GM19455 (cell line): ENCODE data around the gene ZDHHC11.
"Not testable (repeated sequence)": the region's sequence is repeated elsewhere in the genome, so short reads cannot be mapped to it uniquely, and the experiment has no call there.

Experiments
- ATAC-seq: cut with Tn5 transposase; IDR thresholded peaks from one replicate; pipeline ENCODE4 v1.9.1; 2021; ENCODE audit not compliant: unreplicated experiment

The ZDHHC11 gene

DNA sequence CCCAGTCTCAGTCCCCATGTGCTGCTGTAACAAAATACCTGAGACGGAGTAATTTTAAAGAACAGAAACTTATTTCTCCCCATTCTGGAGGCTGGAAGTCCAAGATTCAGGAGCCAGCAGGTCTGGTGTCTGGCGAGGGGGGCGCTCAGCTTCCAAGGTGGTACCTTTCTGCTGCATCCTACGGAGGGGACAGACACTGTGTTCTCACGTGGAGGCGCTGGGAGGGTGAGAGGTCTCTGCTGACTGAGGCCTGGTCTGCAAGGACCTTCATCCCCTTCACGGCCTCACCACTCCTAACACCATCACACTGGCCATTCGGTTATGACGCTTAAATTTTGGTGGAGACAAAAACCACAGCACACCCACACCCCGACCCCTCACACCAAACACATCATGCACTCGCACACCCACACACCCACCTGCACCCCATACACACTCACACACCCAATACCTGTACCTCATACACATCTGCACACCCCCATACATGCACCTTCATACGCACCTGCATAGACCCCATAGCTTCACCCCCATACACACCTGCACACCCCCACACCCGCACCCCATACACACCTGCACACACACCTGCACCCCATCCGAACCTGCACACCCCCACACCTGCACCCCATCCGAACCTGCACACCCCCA lies 9.8 kb upstream of the ZDHHC11 start:
- no peak for ATAC-seq

DNA sequence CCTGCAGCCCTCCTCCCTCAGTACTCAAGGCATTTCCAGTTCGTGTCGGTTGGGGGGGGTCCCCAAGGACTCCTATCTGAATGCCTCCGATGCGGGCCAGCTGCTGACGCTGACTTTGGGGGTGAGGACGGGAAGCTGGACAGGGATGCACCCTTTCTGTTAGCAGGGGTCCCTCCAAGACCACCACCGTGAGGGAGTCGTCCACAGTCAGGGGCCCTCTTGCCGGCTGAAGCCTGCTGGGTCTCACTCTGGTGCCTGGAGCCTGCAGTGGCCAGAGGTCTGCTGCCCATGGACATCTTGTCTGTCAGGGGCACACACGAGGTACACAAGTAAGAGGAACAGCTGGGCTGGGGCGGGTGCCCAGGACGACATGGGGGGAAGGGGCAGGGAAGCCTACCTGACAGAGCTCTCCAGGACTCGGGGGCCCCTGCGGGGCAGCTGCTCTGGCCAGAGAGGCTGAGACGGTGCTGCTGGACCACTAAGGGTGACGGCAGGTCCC lies 9.1 kb upstream of the ZDHHC11 start:
- no peak for ATAC-seq

DNA sequence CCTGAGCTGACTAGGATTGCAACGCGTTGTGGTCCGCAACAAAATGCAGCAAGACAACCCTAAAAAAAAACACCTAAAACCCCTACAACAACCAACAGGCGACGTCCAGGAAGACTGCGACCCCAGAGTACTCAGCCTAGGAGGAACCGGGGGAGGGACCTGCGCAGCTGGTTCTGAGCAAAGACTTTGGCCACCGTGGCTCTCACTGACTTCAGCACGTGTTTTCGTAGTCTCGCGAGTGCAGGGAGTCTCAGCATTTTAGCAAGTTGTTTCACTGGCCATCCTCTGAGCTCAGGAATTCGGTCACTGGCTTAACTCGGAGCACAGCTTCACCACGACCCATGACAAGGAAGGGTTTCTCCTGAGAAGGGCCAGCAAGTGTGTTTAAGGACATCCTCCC lies 8.6 kb upstream of the ZDHHC11 start:
- ATAC-seq = no peak

DNA sequence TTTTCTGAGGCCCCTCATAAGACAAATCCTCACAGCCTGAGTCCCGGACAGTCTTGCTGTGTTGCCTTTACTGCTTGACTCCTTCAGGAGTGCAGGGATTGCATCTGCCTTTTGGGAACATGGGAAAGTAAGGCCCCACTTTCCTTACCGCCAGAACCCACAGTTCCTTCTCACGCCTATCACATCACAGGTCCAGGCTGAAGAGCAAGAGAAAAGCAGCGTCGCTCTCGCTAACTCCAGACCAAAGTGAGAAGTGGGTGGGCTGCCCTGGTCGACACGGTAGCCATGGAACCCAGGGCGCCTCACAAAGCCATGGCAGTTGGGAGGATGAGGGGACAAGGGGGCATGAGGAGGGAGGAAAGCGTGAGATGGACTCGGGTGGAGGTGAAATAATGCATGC lies 7.9 kb upstream of the ZDHHC11 start:
- no peak for ATAC-seq

DNA sequence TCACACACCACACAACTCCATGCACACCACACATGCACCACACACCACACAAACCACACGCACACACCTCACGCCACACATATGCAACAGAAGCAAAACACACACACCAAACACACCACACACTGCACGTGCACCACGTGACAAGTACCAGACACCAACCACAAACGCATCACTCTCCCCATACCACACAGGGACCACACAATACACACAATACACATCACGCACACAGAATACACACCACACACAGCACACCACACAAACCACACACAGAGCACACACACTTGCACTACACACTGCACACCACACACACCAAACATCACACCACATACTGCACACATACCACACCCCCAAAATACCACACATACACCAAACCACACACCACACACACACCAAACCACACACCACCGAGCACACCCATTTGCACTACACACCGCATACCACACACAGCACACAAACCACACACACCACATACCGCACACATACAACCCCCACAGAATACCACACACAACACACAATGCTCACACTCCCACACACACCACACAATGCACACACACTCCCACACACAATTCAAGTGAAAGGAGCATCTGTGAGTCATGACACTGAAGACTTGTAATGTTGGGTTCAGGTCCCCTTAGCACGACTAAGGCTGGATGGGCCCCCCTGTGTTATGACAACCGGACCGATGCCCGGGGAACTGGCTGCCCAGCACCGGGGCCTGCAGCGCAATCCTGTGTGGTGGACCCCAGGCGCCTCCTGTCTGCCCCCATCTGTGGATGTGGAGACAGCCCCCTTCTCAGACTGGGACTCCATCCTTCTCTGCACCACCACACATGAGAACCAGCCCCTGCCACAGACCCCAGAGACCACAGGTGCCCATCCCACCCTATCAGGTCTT lies 6.0 kb upstream of the ZDHHC11 start:
- no peak for ATAC-seq

DNA sequence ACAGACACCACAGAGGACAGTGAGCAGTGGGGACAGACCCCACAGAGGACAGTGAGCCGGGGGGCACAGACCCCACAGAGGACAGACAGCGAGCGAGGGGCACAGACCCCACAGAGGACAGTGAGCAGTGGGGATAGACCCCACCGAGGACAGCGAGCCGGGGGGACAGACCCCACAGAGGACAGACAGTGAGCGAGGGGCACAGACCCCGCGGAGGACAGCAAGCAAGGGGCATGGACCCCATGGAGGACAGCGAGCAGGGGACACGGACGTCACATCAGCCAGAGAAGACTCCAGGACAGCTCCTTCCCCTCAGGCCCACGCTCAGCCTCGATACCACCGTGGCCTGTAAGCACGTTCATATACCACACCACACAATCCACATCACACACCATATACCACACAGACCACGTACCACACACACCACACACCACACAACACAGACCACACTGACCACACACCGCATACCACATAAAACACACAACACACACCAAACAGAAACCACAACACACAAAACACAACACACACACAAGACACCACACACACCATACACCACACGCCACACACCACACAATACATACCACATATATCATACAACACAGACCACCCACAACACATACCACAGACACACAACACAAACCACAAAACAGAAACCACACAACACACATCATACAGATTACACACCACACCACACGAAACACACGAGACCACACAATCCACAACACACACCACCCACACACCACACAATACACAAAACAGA lies 5.2 kb upstream of the ZDHHC11 start:
- no peak for ATAC-seq

DNA sequence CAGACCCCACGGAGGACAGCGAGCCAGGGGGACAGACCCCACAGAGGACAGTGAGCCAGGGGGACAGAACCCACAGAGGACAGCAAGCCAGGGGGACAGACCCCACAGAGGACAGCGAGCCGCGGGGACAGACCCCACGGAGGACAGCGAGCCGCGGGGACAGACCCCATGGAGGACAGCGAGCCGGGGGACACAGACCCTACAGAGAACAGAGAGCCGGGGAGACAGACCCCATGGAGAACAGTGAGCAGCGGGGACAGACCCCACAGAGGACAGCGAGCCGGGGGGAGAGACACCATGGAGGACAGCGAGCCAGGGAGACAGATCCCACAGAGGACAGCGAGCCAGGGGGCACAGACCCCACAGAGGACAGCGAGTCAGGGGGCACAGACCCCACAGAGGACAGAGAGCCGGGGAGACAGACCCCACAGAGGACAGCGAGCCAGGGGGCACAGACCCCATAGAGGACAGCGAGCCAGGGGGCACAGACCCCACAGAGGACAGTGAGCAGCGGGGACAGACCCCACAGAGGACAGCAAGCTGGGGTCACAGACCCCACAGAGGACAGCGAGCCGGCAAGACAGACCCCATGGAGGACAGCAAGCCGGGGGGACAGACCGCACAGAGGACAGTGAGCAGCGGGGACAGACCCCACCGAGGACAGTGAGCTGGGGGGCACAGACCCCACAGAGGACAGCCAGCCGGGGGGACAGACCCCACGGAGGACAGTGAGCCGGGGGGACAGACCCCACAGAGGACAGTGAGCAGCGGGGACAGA lies 4.4 kb upstream of the ZDHHC11 start:
- ATAC-seq = no peak

DNA sequence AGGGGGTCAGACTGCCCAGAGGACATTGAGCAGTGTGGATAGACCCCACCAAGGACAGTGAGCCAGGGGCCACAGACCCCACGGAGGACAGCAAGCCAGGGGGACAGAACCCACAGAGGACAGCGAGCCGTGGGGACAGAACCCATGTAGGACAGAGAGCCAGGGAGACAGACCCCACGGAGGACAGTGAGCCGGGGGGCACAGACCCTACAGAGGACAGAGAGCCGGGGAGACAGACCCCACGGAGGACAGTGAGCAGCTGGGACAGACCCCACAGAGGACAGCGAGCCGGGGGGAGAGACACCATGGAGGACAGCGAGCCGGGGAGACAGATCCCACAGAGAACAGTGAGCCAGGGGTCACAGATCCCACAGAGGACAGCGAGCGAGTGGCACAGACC lies 3.4 kb upstream of the ZDHHC11 start:
- no peak for ATAC-seq

DNA sequence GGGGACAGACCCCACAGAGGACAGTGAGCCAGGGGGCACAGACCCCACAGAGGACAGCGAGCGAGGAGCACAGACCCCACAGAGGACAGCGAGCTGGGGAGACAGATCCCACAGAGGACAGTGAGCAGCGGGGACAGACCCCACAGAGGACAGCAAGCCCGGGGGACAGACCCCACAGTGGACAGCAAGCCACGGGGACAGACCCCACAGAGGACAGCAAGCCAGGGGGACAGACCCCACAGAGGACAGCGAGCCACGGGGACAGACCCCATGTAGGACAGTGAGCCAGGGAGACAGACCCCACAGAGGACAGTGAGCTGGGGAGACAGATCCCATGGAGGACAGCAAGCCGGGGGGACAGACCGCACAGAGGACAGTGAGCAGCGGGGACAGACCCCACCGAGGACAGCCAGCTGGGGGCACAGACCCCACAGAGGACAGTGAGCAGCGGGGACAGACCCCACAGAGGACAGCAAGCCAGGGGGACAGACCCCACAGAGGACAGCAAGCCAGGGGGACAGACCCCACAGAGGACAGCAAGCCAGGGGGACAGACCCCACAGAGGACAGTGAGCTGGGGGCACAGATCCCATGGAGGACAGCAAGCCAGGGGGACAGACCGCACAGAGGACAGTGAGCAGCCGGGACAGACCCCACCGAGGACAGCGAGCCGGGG lies 2.8 kb upstream of the ZDHHC11 start:
- not testable (repeated sequence) for ATAC-seq

DNA sequence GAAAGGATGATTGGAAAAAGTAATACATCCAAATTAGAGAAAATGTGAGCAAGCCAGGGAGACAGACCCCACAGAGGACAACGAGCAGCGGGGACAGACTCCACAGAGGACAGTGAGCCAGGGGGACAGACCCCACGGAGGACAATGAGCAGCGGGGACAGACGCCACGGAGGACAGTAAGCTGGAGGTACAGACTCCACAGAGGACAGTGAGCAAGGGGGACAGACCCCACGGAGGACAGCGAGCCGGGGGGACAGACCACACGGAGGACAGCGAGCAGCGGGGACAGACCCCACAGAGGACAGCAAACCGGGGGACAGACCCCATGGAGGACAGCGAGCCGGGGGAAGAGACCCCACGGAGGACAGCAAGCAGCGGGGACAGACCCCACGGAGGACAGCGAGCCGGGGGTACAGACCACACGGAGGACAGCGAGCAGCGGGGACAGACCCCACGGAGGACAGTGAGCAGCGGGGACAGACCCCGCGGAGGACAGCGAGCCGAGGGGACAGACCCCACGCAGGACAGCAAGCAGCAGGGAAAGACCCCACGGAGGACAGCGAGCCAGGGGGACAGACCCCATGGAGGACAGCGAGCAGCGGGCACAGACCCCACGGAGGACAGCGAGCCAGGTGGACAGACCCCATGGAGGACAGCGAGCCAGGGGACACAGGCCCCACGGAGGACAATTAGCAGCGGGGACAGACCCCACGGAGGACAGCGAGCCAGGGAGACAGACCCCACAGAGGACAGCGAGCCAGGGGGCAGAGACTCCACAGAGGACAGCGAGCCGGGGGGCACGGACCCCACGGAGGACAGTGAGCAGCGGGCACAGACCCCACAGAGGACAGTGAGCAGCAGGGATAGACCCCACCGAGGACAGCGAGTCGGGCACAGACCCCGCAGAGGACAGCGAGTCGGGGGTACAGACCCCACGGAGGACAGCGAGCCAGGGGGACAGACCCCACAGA lies 1.9 kb upstream of the ZDHHC11 start:
- no peak for ATAC-seq

DNA sequence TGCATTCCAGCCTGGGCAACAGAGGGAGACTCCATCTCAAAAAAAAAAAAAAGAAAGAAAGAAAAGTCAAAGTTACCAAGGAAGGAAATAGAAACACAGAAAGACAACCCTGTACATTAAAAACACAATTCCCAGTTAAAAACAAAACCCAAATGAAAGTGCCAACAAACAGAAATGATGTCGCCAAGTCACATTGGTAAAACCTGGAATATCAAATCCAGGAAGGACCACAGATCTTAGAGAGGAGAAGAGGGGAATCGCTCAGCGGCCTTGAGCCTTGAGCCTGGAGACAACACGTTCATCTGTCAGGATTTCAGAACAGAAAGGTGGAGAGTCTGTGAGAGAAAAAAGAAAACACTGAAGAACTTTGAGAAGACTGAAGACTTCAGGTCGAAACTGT lies 1.2 kb upstream of the ZDHHC11 start:
- ATAC-seq = no peak

DNA sequence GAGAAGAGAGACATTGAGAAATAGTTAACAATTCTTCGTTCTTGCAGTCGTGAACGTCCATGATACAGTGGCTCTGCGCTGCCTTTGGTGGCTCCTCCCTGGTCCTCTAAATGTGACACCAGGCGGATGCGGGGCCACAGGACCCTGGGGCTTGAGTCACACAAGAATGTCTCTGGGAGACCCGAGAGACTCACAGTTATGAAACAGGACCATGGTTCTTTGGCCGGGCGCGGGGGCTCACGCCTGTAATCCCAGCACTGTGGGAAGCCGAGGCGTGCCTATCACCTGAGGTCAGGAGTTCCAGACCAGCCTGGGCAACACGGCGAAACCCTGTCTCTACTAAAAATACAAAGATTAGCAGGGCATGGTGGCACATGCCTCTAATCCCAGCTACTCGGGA lies 767 bp upstream of the ZDHHC11 start:
- no peak for ATAC-seq

DNA sequence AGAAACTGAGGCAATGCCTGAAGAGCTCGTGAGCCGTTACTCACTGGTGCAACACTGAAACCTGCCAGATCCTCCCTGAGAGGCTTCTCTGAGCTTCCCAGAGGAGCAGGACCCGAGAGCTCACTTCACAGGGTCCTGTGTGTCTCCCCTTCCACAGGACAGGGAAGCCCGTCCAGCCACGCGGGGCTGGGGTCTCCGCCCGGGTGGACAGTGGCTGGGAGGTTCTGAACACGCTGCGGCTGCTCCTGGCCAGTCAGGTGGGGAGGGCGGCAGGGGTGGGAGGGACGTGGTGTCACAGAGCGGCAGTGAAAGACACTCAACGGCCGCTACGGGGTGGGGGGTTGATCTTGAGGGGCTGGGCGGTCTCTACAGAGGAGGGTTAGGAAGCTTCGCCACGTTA lies 290 bp upstream of the ZDHHC11 start:
- no peak for ATAC-seq

DNA sequence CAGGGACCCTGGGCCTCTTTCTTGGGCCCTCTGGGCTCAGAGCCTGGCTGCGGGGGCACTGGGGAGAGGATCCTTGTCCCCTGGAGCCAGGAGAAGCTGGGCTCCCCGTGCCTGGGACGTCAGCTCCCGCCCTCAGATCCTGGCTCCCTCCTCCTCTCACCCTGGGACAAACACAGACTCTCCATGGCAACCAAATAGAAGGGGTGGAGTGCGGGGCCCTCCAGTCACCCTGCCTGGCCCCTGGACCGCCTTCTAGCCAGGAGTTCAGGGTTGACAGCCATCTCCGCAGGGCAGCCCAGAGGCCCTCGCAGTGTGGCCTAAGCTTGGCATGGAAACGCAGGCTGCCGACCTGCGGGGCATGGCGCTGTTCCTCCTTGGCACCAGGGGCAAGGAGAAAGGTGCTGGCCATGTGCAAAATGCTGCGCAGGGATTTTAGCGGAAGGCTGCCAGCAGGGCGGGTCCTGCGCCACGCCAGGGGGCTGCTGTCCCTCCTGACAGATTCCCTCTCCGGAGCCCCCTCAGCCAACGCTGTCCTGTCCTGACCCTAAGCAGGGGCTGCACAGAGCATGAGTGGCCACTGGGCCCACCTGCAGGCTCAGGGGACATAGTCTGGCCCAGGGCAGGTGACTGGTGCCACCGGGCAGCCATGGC lies 1.0 kb downstream of the ZDHHC11 start:
- no peak for ATAC-seq

DNA sequence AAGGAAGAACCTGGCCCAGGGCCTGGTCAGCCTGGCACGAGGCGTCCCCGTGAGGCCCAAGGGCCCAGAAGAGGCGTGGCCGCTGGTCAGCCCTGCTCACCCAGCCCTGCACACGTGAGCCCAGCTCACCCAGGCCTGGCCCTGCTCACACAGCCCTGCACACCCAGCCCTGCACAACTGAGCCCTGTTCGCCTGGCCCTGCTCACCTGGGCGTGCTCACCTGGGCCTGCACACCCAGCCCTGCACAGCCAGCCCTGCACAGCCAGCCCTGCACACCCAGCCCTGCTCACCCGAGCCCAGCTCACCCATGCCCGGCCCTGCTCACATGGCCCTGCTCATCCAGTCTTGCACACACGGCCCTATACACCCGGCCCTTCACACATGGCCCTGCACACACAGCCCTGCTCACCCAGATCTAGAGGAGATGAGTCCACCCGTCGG lies 2.1 kb downstream of the ZDHHC11 start:
- ATAC-seq = no peak

DNA sequence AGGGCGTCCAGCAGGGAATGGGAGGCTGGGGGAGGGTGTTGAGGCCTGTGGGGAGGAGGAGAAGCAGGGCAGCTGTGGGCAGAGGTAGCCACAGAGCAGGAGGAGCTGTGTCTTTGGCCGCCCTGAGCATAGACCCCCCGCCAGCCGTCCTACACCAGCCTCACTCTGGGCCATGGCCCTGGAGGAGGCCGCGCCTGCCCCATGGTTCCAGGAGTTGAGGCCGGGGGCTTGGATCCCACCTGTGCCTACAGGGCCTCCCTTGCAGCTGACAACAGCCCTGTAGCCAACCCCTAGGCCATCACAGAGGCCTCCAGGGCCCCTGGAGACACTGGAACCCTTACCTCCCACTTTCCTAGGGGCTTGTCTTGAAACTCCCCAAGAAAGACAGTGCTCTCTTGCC lies 3.0 kb downstream of the ZDHHC11 start:
- not testable (repeated sequence) for ATAC-seq

DNA sequence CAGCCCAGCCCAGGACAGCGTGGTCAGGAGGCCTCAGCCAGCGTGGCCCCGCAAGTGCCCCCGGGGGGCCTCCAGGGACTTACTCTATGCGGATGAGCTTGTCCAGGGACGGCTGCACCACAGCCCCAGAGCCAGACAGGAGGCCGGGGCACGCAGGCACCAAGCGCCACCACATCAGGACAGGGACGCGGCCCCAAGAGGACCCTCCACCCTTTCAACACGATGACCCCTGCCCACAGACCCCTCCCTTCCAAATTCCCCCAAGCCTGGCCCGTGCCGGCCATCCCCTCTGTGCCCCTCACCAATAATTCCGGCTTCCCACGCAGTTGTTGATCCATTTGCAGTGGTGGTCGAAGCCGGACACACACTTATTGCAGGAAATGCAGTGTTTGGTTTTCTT lies 3.6 kb downstream of the ZDHHC11 start:
- ATAC-seq = not testable (repeated sequence)

DNA sequence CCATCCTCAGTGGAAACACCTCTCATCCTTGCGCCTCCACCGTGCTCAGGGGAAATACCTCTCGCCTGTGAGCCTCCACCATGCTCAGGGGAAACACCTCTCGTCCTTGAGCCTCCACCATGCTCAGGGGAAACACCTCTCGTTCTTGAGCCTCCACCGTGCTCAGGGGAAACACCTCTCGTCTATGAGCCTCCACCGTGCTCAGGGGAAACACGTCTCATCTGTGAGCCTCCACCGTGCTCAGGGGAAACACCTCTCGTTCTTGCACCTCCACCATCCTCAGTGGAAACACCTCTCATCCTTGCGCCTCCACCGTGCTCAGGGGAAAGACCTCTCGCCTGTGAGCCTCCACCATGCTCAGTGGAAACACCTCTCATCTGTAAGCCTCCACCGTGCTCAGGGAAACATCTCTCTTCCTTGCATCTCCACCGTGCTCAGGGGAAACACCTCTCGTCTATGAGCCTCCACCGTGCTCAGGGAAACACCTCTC lies 4.1 kb downstream of the ZDHHC11 start:
- ATAC-seq = not testable (repeated sequence)
